HG03439 (cell line): ENCODE results near the gene ACTG2.
A peak's percentile ranks its signal among the peaks of the same experiment; 100 is the strongest.

ENCODE experiments used
- ATAC-seq: cut with Tn5 transposase; IDR thresholded peaks from one replicate; pipeline ENCODE4 v1.9.1; 2021; ENCODE audit warnings: mild to moderate bottlenecking, moderate library complexity; ENCODE audit not compliant: unreplicated experiment

The ACTG2 gene

GRCh38 chr2:73911548-73912208, 18.9 kb downstream of the ACTG2 start:
- no peak for ATAC-seq

GRCh38 chr2:73913414-73914054, 20.7 kb downstream of the ACTG2 start:
- ATAC-seq = no peak

GRCh38 chr2:73914667-73915066, 21.9 kb downstream of the ACTG2 start:
- ATAC-seq = no peak

GRCh38 chr2:73915437-73915993, 22.7 kb downstream of the ACTG2 start:
- ATAC-seq = no peak

GRCh38 chr2:73916666-73917065, 23.9 kb downstream of the ACTG2 start:
- no peak for ATAC-seq

GRCh38 chr2:73917296-73917695, 24.5 kb downstream of the ACTG2 start:
- no peak for ATAC-seq

GRCh38 chr2:73917696-73918207, 24.9 kb downstream of the ACTG2 start:
- ATAC-seq = no peak

GRCh38 chr2:73918856-73919255, 26.0 kb downstream of the ACTG2 start:
- ATAC-seq = no peak

GRCh38 chr2:73919596-73920228, 26.9 kb downstream of the ACTG2 start:
- ATAC-seq = no peak

- ATAC-seq = no peak
These were observed 28.1 kb downstream of the ACTG2 start for GRCh38 chr2:73920577-73921545.

GRCh38 chr2:73921581-73921980, 28.8 kb downstream of the ACTG2 start:
- ATAC-seq = no peak

- ATAC-seq = no peak
These were observed 29.9 kb downstream of the ACTG2 start for GRCh38 chr2:73922681-73923080.

- ATAC-seq = no peak
These were observed 32.4 kb downstream of the ACTG2 start for GRCh38 chr2:73925033-73925704.

GRCh38 chr2:73925853-73926492, 33.2 kb downstream of the ACTG2 start:
- ATAC-seq = no peak

GRCh38 chr2:73926493-73927327, 33.9 kb downstream of the ACTG2 start, which contains the start of gene DGUOK:
TSS of gene DGUOK (plus strand) at chr2:73926880. CDS start at chr2:73926911, 31 bp downstream.
- peak; percentile 100 for ATAC-seq

GRCh38 chr2:73927344-73927743, 34.5 kb downstream of the ACTG2 start:
- ATAC-seq = no peak

- ATAC-seq = no peak
These were observed 36.1 kb downstream of the ACTG2 start for GRCh38 chr2:73928963-73929347.

- ATAC-seq = no peak
These were observed 37.6 kb downstream of the ACTG2 start for GRCh38 chr2:73930386-73930785.
